ENCODE measurements around the gene TBC1D5.
"Not testable (repeated sequence)": the region's sequence is repeated elsewhere in the genome, so short reads cannot be mapped to it uniquely, and the experiment has no call there.

TBC1D5 gene

DNA sequence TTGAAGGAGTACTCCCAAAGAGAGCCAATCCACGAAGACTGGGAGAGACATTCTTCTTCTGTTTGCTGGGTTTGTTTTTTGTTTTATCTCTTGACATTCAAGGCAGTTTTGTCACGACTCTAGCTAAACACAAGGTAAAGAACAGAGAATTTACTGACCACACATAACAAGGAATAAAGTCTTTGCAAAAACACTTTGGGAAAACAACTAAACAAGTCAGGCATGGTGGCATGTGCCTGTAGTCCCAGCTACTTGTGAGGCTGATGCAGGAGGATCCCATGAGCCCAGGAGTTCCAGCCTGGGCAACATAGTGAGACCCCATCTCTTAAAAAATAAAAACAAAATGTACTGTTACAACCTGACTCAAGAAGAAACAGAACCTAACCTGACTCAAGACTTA, 28.0 kb downstream of the TBC1D5 start:
- no peak for DNase-seq

DNA sequence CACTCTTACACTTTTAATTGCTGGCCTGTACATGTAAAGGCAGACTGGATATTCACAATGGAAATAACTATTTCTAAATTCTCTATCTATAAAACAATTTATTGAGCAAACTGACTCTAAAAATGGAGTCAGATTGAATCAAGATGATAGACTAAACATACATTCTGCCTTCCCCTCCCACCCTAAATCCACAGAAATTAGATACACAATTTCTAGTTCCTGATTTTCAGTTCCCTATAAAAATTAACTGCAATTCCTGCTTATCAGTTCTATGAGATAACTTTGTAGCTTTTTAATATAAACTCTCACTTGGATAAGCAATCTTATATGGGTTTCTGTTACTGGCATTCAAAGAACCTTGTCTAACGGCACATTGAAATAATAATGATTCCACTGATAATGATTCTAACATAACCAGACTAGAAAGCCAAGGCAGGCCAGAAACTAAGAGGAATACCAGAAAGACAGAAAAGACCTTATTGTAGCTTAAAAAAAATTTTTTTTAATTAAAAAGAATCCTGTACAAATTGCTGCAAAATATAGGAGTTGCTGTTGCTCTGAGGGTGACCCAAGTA, 33.1 kb downstream of the TBC1D5 start:
- DNase-seq, result no peak

DNA sequence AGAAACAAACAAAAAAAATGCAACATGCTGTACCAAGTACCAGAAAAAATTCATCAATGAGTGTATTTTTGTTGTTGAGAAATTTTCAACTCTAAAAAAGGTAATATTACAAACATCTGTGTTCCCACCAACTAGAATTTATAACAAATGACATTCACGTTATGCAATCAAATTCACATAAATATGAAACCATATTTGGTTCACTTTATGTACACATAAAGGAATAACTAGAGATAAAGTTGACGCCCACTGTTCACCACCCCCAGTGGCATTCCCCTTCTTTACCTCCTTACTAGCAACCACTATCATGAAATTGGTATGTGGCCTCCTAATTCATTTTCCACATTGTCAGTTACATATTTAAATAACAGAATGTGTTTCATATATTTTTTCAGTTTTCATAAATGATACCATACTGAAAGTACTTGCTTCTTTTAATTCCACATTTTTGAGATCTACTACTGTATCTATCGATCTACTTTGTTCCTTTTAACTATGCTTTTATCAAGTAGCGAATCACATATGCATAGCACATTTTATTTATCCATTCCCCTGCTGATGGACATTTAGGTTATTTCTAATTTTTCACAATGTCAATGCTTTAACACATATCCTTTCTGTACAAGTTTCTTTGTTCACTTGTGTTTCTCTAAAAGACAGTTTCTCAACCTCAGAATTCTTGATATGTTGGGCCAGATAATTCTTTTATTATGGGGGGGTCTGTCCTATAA, 34.5 kb downstream of the TBC1D5 start:
- no peak for DNase-seq

DNA sequence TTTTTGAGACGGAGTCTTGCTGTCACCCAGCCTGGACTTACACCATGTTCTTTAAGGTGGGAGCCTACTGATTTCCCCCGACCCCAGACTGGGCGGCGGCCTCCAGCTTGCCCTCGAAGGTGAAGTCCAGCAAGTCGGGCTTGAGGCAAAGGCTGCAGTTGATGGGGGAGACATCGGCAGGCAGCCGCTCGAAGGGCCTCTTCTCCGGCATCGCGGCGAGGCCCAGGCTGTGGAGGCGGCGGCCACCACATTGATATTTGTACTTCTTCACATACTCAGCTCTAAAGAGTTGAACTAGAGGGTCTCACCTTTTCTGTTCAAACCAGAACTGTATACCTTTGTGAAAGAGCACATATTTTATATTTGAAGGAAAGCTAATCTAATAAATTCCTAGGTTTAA, 36.4 kb downstream of the TBC1D5 start:
- not testable (repeated sequence) for DNase-seq

DNA sequence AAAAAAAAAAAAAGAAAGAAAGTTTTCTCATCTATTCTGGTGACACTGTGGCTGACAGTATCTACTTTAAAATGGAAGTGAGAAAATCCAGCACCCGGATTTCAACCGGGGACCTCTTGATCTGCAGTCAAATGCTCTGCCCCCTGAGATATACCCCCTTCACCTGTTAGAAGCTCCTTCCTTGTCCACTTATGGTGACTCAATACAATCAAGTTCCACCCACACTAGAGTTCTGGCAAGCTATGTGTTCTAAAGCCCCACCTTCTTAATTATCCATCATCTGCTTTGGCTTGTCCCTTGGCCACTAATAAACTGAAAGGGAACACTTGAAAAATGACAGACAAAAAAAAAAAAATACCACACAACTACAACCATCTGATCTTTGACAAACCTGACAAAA, 42.6 kb downstream of the TBC1D5 start:
- DNase-seq, result not testable (repeated sequence)

DNA sequence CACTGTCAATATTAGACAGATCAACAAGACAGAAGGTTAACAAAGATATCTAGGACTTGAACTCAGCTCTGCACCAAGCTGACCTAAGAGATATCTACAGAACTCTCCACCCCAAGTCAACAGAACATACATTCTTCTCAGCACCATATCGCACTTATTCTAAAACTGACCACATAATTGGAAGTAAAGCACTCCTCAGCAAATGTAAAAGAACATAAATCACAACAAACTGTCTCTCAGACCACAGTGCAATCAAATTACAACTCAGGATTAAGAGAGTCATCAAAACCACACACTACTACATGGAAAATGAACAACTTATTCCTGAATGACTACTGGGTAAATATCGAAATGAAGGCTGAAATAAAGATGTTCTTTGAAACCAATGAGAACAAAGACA, 46.8 kb downstream of the TBC1D5 start:
- DNase-seq, result not testable (repeated sequence)

DNA sequence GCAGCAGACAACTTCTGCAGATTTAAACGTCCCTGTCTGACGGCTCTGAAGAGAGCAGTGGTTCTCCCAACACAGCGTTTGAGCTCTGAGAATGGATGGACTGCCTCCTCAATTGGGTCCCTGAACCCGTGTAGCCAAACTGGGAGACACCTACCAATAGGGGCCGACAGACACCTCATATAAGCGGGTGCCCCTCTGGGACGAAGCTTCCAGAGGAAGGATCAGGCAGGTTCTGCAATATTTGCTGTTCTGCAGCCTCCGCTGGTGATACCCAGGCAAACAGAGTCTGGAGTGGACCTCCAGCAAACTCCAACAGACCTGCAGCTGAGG, 48.8 kb downstream of the TBC1D5 start:
- DNase-seq, result not testable (repeated sequence)

DNA sequence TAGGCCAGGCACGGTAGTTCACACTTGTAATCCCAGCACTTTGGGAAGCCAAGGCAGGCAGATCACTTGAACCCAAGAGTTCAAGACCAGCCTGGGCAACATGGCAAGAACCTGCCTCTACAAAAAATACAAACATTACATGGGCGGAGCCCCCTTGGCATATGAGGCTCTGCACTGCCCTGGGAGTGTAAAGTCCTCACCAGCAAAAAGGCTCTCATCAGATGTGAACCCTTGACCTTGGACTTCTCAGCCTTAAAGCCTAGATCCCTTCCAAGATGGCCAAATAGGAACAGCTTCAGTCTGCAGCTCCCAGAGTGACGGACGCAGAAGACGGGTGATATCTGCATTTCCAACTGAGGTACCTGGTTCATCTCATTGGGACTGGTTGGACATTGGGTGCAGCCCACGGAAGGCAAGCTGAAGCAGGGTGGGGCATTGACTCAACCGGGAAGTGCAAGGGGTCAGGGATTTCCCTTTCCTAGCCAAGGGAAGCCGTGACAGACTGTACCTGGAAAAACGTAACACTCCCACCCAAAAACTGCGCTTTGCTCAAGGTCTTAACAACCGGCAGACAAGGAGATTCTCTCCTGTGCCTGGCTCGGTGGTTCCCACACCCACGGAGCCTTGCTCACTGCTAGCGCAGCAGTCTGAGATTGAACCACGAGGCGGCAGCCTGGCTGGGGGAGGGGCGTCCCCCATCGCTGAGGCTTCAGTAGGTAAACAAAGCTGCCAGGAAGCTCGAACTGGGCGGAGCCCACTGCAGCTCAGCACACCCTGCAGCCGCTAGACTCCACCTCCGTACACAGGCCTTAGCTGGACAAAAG, 49.4 kb downstream of the TBC1D5 start:
- DNase-seq, result peak in 3 of 5 experiments; percentile 13 to 72 (median 29)

DNA sequence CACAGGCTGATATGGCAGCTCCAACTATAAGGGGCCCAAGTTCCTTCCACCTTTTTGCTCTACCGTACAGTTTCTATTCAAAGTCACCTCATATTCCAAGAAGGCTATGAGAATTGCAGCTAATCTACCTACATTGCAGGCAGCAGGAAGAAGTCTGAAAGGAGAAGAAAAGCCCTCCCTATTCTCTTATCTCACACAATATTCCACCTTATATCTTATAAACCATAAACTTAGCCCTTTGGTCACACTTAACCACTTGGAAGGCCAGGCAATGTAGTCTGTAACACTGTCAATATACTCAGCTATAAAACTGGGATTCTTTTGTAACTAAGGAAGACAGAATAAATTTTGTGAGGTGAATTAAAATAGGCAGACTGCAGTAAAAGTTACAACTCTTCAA, 54.9 kb downstream of the TBC1D5 start:
- DNase-seq, result no peak

DNA sequence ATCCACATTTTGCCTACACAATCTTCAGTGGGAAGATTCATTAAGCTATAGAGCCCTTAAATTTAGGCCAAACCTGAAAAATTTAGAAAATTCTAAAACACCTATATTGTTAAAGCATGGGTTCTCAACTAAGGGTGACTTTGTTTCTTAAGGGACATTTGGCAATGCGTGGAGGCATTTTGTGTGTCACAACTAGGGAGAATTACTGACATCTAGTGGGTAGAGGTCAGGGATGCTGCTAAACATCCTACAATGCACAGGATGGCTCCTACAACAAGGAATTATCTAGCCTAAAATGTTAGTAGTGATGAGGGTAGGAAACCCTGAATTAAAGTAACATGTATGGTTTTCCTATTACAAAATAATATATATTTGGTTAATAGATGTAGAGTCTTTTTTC, 55.8 kb downstream of the TBC1D5 start:
- DNase-seq, result peak in 1 of 5 experiments; percentile 3

DNA sequence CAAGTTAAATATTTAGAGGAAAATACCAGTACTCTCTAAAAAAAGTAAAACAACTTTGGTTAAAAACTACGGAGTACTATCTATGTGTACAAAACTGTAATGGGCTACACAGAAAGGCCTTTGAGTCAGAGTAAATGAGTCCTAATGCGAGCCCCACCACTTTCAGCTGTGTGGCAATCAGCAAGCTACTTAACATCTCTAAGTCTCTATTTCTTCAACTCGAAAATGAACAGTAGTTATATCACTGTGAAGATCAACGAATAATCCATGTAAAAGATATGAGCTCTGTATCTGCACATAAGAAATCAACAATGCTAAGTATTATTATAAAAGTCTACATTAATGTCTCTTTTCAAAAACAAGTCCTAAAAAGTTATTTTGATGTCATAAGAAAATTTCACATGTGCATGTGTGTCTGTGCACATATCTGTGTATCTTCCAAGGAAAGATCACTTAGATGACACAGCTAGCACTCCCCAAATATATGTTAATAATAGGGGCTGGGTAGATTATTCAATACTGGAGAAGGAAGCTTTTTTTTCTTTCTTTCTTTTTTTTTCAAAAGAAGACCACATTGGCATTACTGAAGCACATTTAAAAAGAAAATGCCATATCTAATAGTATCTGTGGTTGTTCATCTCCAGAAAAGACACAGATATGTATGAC, 58.8 kb downstream of the TBC1D5 start:
- DNase-seq, result no peak

DNA sequence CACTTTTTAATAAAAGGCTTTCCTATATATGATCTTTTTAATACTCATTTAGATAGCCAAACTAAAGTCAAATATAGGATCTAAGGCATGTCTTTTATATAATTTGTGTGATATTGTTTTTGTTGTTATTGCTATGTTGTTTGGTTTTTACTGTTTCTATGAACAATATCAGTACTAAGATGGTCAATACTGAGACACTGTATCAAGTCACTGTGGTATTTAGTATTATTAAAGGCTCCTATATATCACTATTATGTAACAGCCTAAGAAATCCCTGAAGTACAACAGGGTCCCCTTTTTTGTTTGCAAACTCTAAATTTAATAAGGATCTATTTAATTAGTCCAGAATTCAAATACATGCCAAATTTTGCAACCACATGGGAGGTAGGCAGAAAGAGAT, 61.9 kb downstream of the TBC1D5 start:
- no peak for DNase-seq

DNA sequence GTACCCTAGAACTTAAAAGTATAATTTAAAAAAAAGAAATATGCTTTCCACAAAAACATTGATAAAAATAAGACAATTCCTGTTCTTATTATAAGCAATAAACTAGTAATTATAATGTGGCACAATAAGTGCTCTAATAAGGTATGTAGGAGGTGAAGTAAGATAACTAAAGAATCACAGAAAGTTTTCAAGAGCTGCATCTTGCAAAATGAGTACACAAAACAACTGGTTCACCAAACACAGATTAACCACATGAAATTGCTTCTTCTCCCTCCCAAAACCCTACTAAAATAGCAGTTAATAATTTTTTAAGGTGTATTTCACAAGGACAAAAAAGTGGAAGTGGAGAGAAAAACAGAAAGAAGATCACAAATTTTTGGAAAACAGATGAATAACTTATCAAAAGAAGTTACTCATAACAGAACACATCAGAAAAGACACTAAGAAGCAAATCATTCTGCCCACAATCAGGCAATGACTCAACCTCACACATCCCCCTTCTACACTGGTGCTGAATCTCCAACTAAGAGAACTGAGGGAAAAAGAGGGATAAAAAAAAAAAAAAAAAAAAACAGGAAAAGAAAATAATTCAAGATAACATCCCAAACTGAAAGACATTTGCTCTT, 64.2 kb downstream of the TBC1D5 start:
- peak in 1 of 5 experiments; percentile 51 for DNase-seq

DNA sequence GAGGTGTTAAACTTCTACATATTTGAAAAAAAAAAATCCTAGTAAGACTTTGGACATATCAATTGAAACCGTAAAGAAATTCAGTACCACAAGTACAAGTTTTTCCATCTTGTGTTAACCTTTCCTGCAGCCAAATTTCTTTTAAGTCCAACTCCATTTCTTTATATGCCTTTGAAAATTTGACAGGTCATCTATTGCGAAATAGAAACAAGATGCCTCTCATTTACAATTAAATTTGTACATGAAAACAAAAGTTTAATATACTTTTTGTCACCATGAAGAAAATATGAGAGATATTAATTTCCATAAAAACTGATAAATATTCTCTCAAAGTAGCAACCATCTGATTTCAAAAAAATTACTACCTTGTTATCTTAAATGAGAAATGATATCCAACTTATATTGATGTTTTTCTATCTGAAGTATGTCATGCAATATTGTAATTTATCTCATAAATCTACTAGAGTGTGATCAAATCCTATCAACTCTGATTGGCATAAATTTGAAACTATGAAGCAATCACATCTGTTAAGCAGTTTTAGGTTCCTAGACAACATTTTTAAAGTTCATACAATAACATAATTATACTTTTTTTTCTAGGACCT, 68.2 kb downstream of the TBC1D5 start:
- DNase-seq, result no peak

DNA sequence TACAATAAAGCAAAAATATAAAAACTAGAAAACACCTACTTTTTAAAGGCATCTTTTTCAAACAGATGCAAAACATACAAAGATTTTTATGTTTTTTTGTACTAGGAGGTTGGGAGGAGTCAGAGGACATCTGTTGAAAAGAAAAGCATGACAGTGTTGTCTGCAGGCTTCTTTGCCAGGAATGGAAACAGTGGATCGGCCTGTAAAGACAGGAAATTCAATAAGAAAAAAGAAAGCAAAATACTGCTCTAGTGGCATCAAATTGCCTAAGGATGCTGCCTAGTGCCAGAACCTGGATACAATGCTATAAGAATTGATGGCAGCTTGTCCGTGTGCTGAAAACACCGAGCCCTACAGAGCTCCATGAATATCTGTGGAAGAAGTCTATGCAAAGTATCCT, 69.9 kb downstream of the TBC1D5 start:
- DNase-seq, result no peak

DNA sequence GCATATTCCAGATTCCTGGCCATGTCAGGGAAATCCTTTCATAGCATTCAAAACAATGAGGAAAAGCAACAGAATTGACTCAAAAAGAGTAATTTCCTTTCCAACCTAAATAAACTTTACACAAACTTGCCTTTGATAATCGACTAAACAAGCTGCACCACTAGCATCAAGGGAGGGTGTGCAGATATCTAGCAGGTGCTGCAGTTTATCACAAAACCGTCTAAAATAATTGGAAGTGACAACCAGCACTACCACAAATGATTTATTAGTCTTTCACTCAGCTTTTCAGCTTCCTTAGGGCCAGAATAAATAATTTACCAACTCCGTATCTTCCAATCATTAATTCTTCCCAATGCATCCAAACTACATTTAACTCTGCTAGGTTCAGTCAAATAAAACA, 71.7 kb downstream of the TBC1D5 start:
- no peak for DNase-seq

DNA sequence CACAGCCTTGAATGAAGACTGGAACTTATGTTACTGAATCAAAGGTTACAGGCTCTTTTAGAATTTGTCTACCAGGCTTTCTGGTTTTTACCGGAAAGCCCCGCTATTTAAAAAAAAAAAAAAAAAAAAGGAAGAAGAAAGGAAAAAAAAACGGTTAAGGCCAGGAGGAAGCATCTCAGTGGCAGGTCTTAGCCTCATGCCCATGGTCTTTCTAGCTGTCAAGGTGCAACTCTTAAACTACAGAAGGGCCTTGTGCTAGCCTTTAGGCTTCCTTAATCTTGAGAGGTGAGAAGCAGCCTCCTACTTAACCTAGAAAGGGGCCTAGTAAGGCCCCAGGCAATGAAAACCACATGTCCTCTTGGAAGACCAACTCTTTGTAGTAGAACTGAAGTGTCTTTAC, 77.5 kb downstream of the TBC1D5 start:
- DNase-seq, result no peak

DNA sequence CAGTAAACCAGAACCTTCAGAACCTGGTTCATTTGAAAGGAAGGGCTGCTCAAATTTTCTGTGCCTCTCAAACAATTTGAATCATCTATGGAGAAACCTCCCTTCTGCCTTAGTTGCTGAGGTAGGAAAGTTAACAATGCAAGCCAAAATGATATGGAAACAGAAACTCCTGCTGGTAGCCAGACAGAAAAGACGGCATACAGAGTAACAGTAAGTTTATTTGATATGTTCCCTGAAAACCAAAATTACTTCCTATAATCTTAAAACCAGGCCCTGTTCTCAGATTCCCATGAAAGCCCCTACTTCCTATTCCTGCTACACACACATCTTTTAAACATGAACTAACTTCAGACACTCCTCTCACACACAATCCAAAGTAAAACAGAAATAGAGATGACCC, 86.2 kb downstream of the TBC1D5 start:
- DNase-seq, result no peak

DNA sequence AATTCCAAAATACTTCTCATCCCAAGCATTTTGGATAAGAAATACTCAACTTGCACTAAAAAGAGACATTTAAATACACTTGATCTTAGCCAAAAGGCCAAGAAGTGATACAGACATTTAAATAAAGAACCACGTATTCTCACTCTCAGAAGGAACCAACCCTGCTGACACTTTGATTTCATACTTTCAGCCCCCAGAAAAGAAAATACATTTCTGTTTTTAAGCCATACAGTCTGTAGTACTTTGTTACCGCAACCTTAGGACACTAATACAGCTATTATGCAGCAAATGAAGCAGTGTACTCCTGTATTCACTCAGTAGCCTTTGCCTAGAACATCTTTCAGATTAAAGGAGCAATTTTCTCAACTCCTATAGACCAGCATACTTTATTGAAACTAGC, 86.7 kb downstream of the TBC1D5 start:
- DNase-seq, result no peak

DNA sequence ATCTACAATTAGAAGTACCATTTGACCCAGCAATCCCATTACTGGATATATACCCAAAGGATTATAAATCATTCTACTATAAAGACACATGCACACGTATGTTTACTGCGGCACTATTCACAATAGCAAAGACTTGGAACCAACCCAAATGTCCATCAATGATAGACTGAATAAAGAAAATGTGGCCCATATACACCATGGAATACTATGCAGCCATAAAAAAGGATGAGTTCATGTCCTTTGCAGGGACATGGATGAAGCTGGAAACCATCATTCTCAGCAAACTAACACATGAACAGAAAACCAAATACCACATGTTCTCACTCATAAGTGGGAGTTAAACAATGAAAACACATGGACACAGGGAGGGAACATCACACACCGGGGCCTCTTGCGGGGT, 92.7 kb downstream of the TBC1D5 start:
- DNase-seq, result not testable (repeated sequence)

DNA sequence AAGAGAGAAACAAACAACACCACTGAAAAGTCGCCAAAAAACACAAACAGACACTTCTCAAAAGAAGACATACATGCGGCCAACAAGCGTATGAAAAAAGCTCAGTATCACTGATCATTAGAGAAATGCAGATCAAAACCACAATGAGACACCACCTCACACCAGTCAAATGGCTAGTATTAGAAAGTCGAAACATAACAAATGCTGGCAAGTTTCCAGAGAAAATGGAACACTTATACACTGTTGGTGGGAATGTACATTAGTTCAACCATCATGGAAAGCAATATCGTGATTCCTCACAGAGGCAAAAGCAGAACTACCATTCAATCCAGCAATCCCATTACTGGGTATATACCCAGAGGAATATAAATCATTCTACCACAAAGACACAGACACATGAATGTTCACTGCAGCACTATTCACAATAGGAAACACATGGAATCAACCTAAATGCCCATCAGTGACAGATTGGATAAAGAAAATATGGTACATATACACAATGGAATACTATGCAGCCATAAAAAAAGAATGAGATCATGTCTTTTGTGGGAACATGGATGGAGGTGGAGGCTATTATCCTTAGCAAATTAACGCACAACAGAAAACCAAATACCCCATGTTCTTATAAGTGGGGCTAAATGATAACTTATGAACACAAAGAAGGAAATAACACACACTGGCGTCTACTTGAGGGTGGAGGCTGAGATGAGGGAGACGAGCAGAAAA, 93.6 kb downstream of the TBC1D5 start:
- not testable (repeated sequence) for DNase-seq

Data from T-helper 2 cell (primary cell).